SU-DHL-6 (cell line): ENCODE measurements around the gene PPM1B.

Source experiments
- H2AFZ ChIP-seq: fragments of 200-600 bp; sonication (generic); 2 replicates; pipeline ENCODE4 v1.6.1; 2014; ENCODE audit warnings: low read depth, mild to moderate bottlenecking, moderate library complexity, mixed read lengths, antibody characterized with exemption, low read length; ENCODE audit not compliant: severe bottlenecking
- H3F3A ChIP-seq: fragments of 200-600 bp; shearing (Covaris generic); 2 replicates; pipeline ENCODE4 v1.6.0; 2016; ENCODE audit warnings: antibody characterized with exemption, mild to moderate bottlenecking; ENCODE audit not compliant: insufficient read depth
- H3K27ac ChIP-seq: fragments of 200-600 bp; sonication (generic); 2 replicates; pipeline ENCODE4 v1.5.1; 2016; ENCODE audit warnings: low read depth, mild to moderate bottlenecking, low read length, moderate library complexity, mixed read lengths
- H3K27me3 ChIP-seq: fragments of 200-600 bp; sonication (generic), shearing (Covaris generic); 2 replicates; pipeline ENCODE4 v1.6.0; 2014; ENCODE audit warnings: mild to moderate bottlenecking, low read length
- H3K36me3 ChIP-seq: fragments of 200-600 bp; sonication (generic); 2 replicates; pipeline ENCODE4 v1.6.1; 2014; ENCODE audit warnings: mild to moderate bottlenecking, low read length, mixed read lengths
- H3K4me2 ChIP-seq: fragments of 300-600, 200-600 bp; shearing (Covaris generic), sonication (generic); 2 replicates; pipeline ENCODE4 v1.6.0; 2014; ENCODE audit warnings: low read length, low read depth, mild to moderate bottlenecking; ENCODE audit not compliant: poor library complexity, severe bottlenecking
- H3K4me3 ChIP-seq: fragments of 200-600 bp; sonication (generic); 2 replicates; pipeline ENCODE4 v1.5.1; 2014; ENCODE audit warnings: antibody characterized with exemption, low read length, mild to moderate bottlenecking, mixed read lengths; ENCODE audit not compliant: insufficient read depth, poor library complexity, severe bottlenecking
- H3K79me2 ChIP-seq: fragments of 200-600 bp; sonication (generic); 2 replicates; pipeline ENCODE4 v1.6.1; 2014; ENCODE audit warnings: mild to moderate bottlenecking, low read length, moderate library complexity; ENCODE audit not compliant: insufficient read depth
- H3K9ac ChIP-seq: fragments of 200-600 bp; sonication (generic); 2 replicates; pipeline ENCODE4 v1.7.0; 2014; ENCODE audit warnings: mild to moderate bottlenecking, low read length
- H3K9me2 ChIP-seq: fragments of 200-600 bp; sonication (generic); replicated peaks from 2 replicates; pipeline ENCODE4 v1.6.1; 2014; ENCODE audit warnings: low read length; ENCODE audit not compliant: insufficient read depth
- H3K9me3 ChIP-seq: fragments of 200-600 bp; sonication (generic); 2 replicates; pipeline ENCODE4 v1.6.1; 2014; ENCODE audit warnings: low read length, mixed read lengths; ENCODE audit not compliant: insufficient read depth
- H4K20me1 ChIP-seq: fragments of 200-600 bp; sonication (generic); 2 replicates; pipeline ENCODE4 v1.6.1; 2014; ENCODE audit warnings: low read depth, mild to moderate bottlenecking, antibody characterized with exemption, low read length, moderate library complexity, mixed read lengths
- CTCF ChIP-seq: fragments of 200-600 bp; sonication (generic); IDR thresholded peaks from one replicate; pipeline ENCODE4 v1.5.1; 2017; ENCODE audit warnings: antibody characterized with exemption, mild to moderate bottlenecking, low read length, moderate library complexity; ENCODE audit not compliant: insufficient read depth, poor library complexity, severe bottlenecking
- EZH2phosphoT487 ChIP-seq: fragments of 200-600 bp; sonication (generic), shearing (Covaris generic); conservative IDR thresholded peaks from 2 replicates; pipeline ENCODE4 v1.6.1; 2018; ENCODE audit warnings: mild to moderate bottlenecking, antibody characterized with exemption, low read length, moderate library complexity, mixed read lengths

The PPM1B gene

GRCh38 chr2:44267269-44267795, 98.7 kb downstream of the PPM1B start:
- H3K4me3 ChIP-seq, result no peak overlapping the region
- no peaks in the 10 kb centered on the region for H3K9me2 ChIP-seq
- H3K9ac ChIP-seq, result no peak overlapping the region
- H3K9me3 ChIP-seq, result no peaks in the 10 kb centered on the region
- H3K27me3 ChIP-seq, result no peaks in the 10 kb centered on the region
- H4K20me1 ChIP-seq, result no peaks in the 10 kb centered on the region
- H2AFZ ChIP-seq, result no peak overlapping the region
- H3F3A ChIP-seq, result no peaks in the 10 kb centered on the region
- H3K36me3 ChIP-seq, result no peaks in the 10 kb centered on the region
- no peak for TF ChIP-seq CTCF
- TF ChIP-seq EZH2phosphoT487, result no peak
- no peaks in the 10 kb centered on the region for H3K79me2 ChIP-seq
- no peak overlapping the region for H3K27ac ChIP-seq
- H3K4me2 ChIP-seq, result no peak overlapping the region

- Histone ChIP-seq H4K20me1 (no peaks in the 10 kb centered on the region), H3K9me2 (no peaks in the 10 kb centered on the region), H3K79me2 (no peaks in the 10 kb centered on the region), H3K9me3 (no peaks in the 10 kb centered on the region), H3F3A (no peaks in the 10 kb centered on the region), H3K36me3 (no peaks in the 10 kb centered on the region), H3K27ac (no peak overlapping the region), H2AFZ (no peak overlapping the region), H3K4me2 (no peak overlapping the region), H3K4me3 (no peak overlapping the region), H3K27me3 (no peaks in the 10 kb centered on the region), H3K9ac (no peak overlapping the region)
- TF ChIP-seq CTCF (no peak), EZH2phosphoT487 (no peak)
These were observed 99.3 kb downstream of the PPM1B start for GRCh38 chr2:44267796-44268648.

GRCh38 chr2:44269831-44270230, 101.2 kb downstream of the PPM1B start:
- Histone ChIP-seq H3K4me3 (no peak overlapping the region), H3K79me2 (no peaks in the 10 kb centered on the region), H3F3A (no peaks in the 10 kb centered on the region), H3K4me2 (no peak overlapping the region), H3K36me3 (no peaks in the 10 kb centered on the region), H3K9me2 (no peaks in the 10 kb centered on the region), H2AFZ (no peak overlapping the region), H3K27ac (no peak overlapping the region), H3K27me3 (no peaks in the 10 kb centered on the region), H4K20me1 (no peaks in the 10 kb centered on the region), H3K9ac (no peak overlapping the region), H3K9me3 (no peaks in the 10 kb centered on the region)
- TF ChIP-seq CTCF, result no peak
- TF ChIP-seq EZH2phosphoT487, result no peak
